ENCODE results near the gene PIM2.

DNA sequence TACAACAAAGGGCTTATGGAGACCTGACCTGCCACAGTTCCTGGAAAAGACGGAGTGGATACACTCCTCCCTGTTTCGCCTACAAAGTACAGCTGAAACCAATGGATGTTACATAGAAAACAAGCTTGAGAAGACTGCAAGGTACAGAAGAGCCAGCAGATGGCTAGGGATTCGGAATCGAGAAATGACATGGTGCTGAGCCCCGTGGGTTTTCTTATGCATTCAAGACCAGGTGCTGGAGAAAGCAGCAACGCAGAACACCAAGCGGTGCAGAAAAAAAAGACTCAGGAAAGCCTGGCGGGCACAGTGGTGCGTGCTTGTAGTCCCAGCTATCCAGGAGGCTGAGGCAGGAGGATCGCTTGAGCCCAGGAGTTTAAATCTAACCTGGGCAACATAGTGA lies 35.1 kb downstream of the PIM2 start:
- TF ChIP-seq, protein P1, sequence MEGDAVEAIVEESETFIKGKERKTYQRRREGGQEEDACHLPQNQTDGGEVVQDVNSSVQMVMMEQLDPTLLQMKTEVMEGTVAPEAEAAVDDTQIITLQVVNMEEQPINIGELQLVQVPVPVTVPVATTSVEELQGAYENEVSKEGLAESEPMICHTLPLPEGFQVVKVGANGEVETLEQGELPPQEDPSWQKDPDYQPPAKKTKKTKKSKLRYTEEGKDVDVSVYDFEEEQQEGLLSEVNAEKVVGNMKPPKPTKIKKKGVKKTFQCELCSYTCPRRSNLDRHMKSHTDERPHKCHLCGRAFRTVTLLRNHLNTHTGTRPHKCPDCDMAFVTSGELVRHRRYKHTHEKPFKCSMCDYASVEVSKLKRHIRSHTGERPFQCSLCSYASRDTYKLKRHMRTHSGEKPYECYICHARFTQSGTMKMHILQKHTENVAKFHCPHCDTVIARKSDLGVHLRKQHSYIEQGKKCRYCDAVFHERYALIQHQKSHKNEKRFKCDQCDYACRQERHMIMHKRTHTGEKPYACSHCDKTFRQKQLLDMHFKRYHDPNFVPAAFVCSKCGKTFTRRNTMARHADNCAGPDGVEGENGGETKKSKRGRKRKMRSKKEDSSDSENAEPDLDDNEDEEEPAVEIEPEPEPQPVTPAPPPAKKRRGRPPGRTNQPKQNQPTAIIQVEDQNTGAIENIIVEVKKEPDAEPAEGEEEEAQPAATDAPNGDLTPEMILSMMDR (IDR thresholded peaks at IDR 0.05; ENCODE audit: poor library complexity) = no peak
- TF ChIP-seq EZH2phosphoT487 (IDR thresholded peaks at IDR 0.05; ENCODE audit: low read depth, severe bottlenecking, unreplicated experiment) = no peak

Measured in hepatocyte (in vitro differentiated cells).